ENCODE measurements around the gene ST3GAL6. TPM values are rescaled to one million over a fixed set of nuclear protein-coding genes. Genes with fewer than 3 reads are reported as not detected.

The ST3GAL6 gene
- total RNA-seq, 1 experiment from 2014 or later = 3.2 TPM

GRCh38 chr3:98731720-98732285, 31.3 kb upstream of the ST3GAL6 start:
- H3K4me3 Mint-ChIP-seq (ENCODE audit: low read depth, unreplicated experiment) = peak overlapping the region; percentile 89
- intact Hi-C loops (cut with micrococcal nuclease; ENCODE audit: unreplicated experiment) = no loop called here
- TF ChIP-seq, protein P1, sequence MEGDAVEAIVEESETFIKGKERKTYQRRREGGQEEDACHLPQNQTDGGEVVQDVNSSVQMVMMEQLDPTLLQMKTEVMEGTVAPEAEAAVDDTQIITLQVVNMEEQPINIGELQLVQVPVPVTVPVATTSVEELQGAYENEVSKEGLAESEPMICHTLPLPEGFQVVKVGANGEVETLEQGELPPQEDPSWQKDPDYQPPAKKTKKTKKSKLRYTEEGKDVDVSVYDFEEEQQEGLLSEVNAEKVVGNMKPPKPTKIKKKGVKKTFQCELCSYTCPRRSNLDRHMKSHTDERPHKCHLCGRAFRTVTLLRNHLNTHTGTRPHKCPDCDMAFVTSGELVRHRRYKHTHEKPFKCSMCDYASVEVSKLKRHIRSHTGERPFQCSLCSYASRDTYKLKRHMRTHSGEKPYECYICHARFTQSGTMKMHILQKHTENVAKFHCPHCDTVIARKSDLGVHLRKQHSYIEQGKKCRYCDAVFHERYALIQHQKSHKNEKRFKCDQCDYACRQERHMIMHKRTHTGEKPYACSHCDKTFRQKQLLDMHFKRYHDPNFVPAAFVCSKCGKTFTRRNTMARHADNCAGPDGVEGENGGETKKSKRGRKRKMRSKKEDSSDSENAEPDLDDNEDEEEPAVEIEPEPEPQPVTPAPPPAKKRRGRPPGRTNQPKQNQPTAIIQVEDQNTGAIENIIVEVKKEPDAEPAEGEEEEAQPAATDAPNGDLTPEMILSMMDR (IDR thresholded peaks at IDR 0.05; ENCODE audit: unreplicated experiment) = no peak
- no TSS peak for BruUV-seq (replicated peaks)
- H3K27me3 Mint-ChIP-seq (ENCODE audit: unreplicated experiment) = peaks cover 13% of the 10 kb centered on the region
- DNase-seq = no peak
- H3K9me3 Mint-ChIP-seq (ENCODE audit: low read depth, unreplicated experiment) = peaks cover 2% of the 10 kb centered on the region
- peaks cover 7% of the 10 kb centered on the region for H3K4me1 Mint-ChIP-seq (ENCODE audit: low read depth, unreplicated experiment)
- CTCF ChIA-PET = interaction anchor here (0.6 to 0.7 kb wide), 2 partner anchors 28 to 263 kb away, joined by 3 to 4 read pairs; no protein-coding TSS in a partner anchor
- H3K36me3 Mint-ChIP-seq (ENCODE audit: insufficient read depth, unreplicated experiment) = peaks cover 19% of the 10 kb centered on the region
- H3K27ac Mint-ChIP-seq (ENCODE audit: unreplicated experiment) = no peak overlapping the region

- CTCF ChIA-PET = interaction anchor here (0.6 kb wide), 2 partner anchors 29 to 838 kb away, joined by 3 read pairs; no protein-coding TSS in a partner anchor
- DNase-seq = peak; percentile 54
- no TSS peak for BruUV-seq (replicated peaks)
- peaks cover 19% of the 10 kb centered on the region for H3K36me3 Mint-ChIP-seq (ENCODE audit: insufficient read depth, unreplicated experiment)
- H3K9me3 Mint-ChIP-seq (ENCODE audit: low read depth, unreplicated experiment) = peaks cover 2% of the 10 kb centered on the region
- peaks cover 7% of the 10 kb centered on the region for H3K4me1 Mint-ChIP-seq (ENCODE audit: low read depth, unreplicated experiment)
- intact Hi-C loops (cut with micrococcal nuclease; ENCODE audit: unreplicated experiment) = no loop called here
- H3K27ac Mint-ChIP-seq (ENCODE audit: unreplicated experiment) = no peak overlapping the region
- H3K27me3 Mint-ChIP-seq (ENCODE audit: unreplicated experiment) = peaks cover 15% of the 10 kb centered on the region
- TF ChIP-seq, protein P1 (IDR thresholded peaks at IDR 0.05; ENCODE audit: unreplicated experiment) = no peak
- peak overlapping the region; percentile 89 for H3K4me3 Mint-ChIP-seq (ENCODE audit: low read depth, unreplicated experiment)
Measured at GRCh38 chr3:98732286-98733052, 30.7 kb upstream of the ST3GAL6 start.

DNA sequence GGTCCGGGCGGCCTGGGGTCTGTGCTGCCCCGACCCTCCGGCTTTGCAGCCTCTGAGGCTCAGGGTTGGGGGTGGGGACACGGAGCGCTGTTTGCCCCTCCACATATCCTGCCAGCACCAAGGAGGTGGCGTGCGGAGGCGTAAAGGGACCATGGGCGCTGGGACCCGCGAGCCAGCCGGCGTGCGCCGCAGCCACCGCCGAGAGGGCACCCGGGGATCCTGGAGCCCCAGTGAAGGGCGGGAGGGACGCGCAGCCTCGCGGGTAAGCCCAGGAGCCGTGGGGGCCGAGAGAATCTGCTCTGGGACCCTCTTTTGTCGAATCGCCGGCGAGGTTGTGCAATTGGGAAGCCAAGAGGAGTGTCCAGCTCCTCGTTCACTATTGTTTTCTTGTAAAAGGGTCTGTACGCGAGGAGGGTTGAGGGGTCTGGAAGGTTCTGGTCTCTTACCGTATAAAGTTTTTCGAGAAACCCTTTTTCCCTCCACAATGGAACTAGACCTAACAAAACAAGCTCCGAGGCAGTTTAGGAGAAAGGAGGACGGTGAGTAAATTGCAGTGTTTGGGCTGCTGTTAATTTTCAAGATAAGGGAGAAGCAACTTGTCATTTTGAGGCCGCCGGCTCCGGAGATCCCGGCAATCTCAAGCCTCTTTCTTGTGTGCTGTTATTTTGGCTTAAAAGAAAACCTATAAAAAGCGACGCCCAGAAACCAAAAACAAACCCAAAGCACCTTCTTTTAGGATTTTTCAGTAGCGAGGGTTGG, 29.9 kb upstream of the ST3GAL6 start:
- H3K36me3 Mint-ChIP-seq (ENCODE audit: insufficient read depth, unreplicated experiment) = peaks cover 19% of the 10 kb centered on the region
- peaks cover 15% of the 10 kb centered on the region for H3K27me3 Mint-ChIP-seq (ENCODE audit: unreplicated experiment)
- peak overlapping the region; percentile 89 for H3K4me3 Mint-ChIP-seq (ENCODE audit: low read depth, unreplicated experiment)
- CTCF ChIA-PET = interaction anchor here (0.6 kb wide), 1 partner anchor 837 kb away, joined by 3 read pairs; no protein-coding TSS in a partner anchor
- peak; percentile 35 for DNase-seq
- intact Hi-C loops (cut with micrococcal nuclease; ENCODE audit: unreplicated experiment) = no loop called here
- TF ChIP-seq, protein P1 (IDR thresholded peaks at IDR 0.05; ENCODE audit: unreplicated experiment) = no peak
- peaks cover 7% of the 10 kb centered on the region for H3K4me1 Mint-ChIP-seq (ENCODE audit: low read depth, unreplicated experiment)
- peaks cover 2% of the 10 kb centered on the region for H3K9me3 Mint-ChIP-seq (ENCODE audit: low read depth, unreplicated experiment)
- no peak overlapping the region for H3K27ac Mint-ChIP-seq (ENCODE audit: unreplicated experiment)
- BruUV-seq (replicated peaks) = no TSS peak

DNA sequence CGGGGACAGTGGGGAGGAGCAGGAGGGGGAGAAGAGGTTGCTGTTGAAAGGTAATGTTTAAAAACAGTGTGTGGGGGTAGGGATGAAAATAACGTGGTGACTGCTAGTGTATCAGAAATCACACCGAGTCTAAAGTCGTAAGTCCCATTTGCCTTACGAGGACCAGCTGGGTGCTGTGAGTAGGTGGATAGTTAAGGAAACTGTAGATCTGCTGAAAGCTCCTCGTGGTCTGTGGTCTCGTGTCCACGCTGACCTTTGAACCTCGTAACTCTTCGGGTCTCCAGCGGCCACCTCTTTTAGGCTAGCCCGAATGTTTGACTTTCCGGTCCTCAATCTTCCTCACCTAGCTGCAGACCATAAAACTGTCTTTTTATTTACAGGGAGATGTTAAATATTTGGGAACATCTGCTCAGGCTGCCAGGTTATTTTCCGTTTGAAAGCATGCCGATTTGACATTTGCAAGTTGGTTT, 29.3 kb upstream of the ST3GAL6 start:
- H3K4me1 Mint-ChIP-seq (ENCODE audit: low read depth, unreplicated experiment) = peaks cover 7% of the 10 kb centered on the region
- peak overlapping the region; percentile 89 for H3K4me3 Mint-ChIP-seq (ENCODE audit: low read depth, unreplicated experiment)
- no peak for DNase-seq
- intact Hi-C loops (cut with micrococcal nuclease; ENCODE audit: unreplicated experiment) = no loop called here
- peaks cover 15% of the 10 kb centered on the region for H3K27me3 Mint-ChIP-seq (ENCODE audit: unreplicated experiment)
- BruUV-seq (replicated peaks) = no TSS peak
- no peak overlapping the region for H3K27ac Mint-ChIP-seq (ENCODE audit: unreplicated experiment)
- peaks cover 19% of the 10 kb centered on the region for H3K36me3 Mint-ChIP-seq (ENCODE audit: insufficient read depth, unreplicated experiment)
- TF ChIP-seq, protein P1 (IDR thresholded peaks at IDR 0.05; ENCODE audit: unreplicated experiment) = no peak
- peaks cover 2% of the 10 kb centered on the region for H3K9me3 Mint-ChIP-seq (ENCODE audit: low read depth, unreplicated experiment)
- CTCF ChIA-PET = no interaction called here
